ENCODE results near the gene GPC1.

Gene GPC1

GRCh38 chr2:240454106-240454901, 18.8 kb downstream of the GPC1 start:
- no peak for DNase-seq (ENCODE audit: low read depth, low spot score)

GRCh38 chr2:240455272-240455646, 19.8 kb downstream of the GPC1 start:
- DNase-seq (ENCODE audit: low read depth, low spot score) = no peak

- no peak for DNase-seq (ENCODE audit: low read depth, low spot score)
These were observed 20.4 kb downstream of the GPC1 start for GRCh38 chr2:240455647-240456446.

DNA sequence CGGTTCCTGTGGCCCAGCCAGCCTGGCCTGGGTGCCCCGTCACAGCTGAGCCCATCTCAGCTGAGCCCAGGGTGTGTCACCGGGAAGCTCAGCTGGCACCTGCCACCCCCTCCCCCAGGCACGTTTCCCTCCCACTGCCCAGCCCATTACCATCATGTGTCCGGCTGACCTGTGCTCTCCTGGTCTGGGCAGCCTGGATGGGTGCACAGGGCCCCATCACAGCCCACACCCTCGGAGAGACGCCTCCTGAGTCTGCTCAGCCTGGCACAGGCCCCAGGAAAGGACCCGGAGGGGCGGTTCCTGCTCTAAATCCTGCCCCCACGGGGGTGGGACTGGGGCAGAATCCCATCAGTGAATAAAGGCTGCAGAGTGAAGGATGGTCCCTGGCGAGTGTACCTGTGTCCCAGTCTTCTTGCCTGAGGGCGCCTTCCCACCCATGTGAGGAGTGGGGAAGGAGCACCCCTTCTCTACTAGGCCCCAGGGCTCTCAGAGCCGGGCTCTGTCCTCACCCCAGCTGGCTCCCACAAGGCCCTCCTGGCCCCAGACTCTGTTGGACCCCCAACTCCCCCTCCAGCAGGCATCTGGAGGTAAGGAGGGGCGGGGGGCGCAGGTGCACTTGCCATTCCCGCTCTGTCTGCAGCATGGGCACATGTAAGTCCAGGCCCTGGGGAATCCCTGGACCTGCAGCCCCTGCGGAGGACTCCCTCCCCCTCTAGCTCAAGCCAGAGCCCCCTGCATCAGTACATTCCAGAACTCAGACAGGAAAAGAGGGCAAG, 21.2 kb downstream of the GPC1 start:
- no peak for DNase-seq (ENCODE audit: low read depth, low spot score)

DNA sequence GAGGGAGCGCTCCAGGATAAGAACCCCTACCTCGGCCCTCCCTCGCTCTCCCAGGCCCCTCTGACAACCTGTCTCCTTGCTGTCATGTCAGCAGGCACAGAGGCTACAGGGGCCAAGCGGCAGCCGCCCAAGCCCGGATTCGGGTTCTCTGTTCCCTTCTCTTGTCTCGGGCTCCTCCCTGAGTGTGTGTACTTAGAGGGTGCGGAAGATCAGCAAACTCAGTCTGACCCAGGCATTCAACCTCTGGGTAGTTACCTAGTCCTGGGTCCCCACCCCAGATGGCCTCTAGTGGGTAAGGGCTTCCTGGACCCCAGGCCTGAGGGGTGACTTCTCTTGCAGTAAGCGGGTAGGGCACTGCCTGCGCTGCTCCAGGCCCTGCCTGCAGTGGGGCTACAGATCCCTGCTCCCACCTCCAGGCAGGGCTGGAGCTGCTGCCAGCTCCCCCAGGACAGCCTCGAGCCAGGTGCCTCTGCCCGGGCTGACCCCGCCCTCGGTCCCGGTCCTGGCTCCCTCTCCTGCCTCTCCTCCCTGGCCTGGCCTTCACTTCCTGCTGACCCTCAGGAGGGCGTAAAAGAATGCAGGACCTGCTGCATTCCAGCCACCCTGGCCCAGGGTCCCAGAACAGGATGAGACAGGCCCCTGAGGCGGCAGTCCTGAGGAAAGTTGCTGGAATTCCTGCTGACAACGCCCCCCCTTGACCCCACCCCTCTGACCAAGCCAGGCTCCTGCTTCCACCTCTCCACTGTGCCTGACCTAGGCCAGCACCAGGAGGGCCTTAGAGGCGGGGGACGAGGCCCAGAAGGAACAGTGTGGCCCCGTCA, 22.0 kb downstream of the GPC1 start:
- DNase-seq (ENCODE audit: low read depth, low spot score) = no peak

DNA sequence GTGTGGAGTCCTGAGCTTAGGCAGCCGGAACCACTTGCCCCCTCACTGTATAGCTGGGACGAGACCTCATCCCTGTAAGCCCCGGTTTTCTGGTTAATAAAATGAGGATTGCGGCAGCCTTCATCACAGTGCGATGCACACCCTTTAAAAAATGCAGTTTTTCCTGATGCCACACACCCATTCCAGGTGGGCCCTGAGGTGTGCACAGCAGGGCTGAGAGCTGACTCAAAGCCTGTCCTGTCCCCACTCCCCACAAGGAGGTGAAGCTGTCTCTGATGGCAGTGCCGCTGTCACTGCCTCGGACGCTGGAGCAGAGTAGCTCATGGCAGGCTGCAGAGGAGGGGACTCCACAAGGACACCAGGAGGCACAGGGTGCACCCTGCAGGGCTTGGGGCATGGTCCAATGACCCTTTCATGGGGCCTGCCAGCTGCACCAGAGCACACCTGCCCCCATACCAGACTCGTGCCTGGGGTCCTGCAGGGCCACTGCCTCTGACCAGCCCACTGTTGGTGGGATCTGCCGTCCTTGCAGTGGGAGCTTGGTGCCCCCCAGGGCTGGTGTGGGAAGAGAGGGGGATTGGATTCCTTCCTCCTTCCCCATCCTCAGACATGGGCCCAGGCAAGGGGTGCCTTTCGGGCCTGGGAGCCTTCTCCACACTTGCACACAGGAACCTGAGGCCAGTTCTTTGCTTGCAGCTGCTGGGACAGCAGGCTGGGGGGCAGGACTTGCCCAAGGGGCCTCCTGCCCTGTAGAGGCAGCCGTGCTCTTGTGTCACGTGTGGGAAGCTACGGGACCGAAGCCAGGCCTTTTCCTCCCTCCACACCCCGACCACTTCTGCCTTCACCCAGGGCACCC, 22.8 kb downstream of the GPC1 start:
- DNase-seq (ENCODE audit: low read depth, low spot score) = no peak

DNA sequence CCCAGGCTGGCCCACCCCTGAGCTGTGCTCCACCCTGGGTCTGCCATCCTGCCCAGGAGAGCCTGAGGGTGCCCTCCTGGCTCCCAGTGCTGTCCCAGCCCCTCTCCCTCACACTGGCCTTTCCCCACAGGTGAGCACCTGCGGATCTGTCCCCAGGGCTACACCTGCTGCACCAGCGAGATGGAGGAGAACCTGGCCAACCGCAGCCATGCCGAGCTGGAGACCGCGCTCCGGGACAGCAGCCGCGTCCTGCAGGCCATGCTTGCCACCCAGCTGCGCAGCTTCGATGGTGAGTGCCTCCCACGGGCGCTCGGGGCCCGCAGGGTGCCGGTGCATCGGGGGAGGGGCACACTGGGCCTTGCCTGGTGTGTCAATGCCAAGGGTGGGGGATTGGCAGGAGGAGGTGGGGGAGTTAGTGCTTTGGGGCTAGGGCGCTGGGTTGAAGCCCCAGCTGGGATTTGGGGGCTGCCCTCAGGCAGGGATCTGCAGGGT, 23.5 kb downstream of the GPC1 start:
- no peak for DNase-seq (ENCODE audit: low read depth, low spot score)

DNA sequence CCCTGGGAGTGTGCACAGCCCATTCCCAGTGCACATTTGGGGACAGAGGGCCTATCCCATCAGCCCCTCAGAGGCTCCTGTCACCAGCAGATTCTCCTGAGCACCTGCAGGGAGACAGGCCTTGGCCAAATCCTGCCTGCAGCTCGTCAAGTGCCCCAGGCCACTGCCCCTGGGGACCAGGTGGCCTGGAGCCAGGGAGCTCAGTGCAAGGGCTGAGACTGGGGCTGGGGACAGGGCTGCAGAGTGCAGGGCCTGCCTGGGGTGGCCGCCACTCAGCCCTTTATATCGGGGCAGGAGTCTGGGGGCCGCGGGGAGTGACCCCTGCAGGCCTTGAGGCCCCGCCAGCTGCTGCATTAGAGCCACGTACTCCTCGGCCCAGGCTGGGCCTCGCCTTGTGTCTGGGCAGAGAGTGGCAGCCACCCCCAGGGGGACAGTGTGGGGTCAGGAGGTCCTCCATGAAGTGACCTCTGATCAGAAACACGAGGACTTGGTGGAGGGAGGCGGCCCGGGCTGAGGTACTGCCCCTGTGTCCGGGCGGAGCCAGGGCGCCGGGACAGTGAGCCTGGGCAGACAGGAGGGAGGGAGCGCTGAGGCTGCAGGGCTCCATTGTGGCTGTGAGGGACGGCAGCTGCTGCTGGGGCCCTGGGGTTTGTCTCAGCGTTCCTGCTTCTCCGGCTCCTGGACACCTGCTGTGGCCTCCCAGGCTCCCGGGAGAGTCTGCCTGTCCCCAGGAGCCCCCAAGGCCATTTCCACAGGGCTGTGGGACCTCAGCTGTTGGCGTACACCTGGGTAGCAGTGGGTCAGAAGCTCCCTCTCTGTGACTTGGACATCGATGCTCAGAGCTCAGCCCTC, 24.2 kb downstream of the GPC1 start:
- DNase-seq (ENCODE audit: low read depth, low spot score) = no peak

- DNase-seq (ENCODE audit: low read depth, low spot score) = no peak
These were observed 24.8 kb downstream of the GPC1 start for GRCh38 chr2:240460253-240460711.

DNA sequence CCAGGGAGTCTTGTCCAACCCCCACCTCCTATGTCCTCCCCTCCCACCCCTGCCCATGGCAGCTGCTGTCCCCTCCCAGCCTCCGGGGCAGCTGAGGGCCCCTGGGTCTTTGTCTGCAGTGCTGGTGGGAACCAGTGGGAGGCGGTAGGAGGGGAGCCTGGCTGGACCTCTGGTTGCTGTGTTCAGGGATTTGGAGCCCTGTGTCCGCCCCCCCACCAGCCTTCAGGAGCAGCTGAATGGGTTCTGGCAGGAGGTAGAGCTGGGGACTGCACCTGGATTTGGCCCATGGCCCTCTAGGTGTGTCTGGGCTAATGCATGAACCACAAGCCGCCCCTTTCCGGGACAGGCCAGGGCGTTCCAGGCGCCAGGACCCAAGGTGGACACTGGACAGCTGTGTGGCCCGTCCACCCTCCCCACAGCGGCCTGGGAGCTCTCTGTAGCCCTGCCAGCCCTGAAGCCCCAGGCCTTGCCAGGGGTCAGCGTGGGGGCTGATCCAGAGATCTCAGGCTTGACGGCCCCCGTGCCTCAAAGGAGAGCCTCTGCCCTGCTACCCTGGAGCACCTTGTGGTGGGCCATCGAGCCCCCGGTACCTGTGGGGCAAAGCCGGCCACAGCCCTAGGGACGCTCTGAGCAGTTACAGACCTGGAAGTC, 25.4 kb downstream of the GPC1 start:
- no peak for DNase-seq (ENCODE audit: low read depth, low spot score)

GRCh38 chr2:240461471-240462072, 26.1 kb downstream of the GPC1 start:
- DNase-seq (ENCODE audit: low read depth, low spot score) = no peak

GRCh38 chr2:240462073-240462706, 26.7 kb downstream of the GPC1 start:
- DNase-seq (ENCODE audit: low read depth, low spot score) = no peak

- no peak for DNase-seq (ENCODE audit: low read depth, low spot score)
These were observed 27.3 kb downstream of the GPC1 start for GRCh38 chr2:240462707-240463273.

GRCh38 chr2:240463274-240463865, 27.9 kb downstream of the GPC1 start:
- DNase-seq (ENCODE audit: low read depth, low spot score) = no peak

GRCh38 chr2:240463866-240464481, 28.5 kb downstream of the GPC1 start:
- no peak for DNase-seq (ENCODE audit: low read depth, low spot score)

GRCh38 chr2:240464514-240465241, 29.2 kb downstream of the GPC1 start:
- no peak for DNase-seq (ENCODE audit: low read depth, low spot score)

Data from smooth muscle cell of the brain vasculature (primary cell).